ENCODE data around the gene GOLGA1. TPM values are rescaled to one million over a fixed set of nuclear protein-coding genes. Genes with fewer than 3 reads are reported as not detected.
A peak's percentile ranks its signal among the peaks of the same experiment; 100 is the strongest.

The GOLGA1 gene
- total and polyA plus RNA-seq, 2 of the 13 experiments (the other 11 are each of a cell fraction or from before 2014, with no cell fraction given) = 12.7 to 15.9 TPM

DNA sequence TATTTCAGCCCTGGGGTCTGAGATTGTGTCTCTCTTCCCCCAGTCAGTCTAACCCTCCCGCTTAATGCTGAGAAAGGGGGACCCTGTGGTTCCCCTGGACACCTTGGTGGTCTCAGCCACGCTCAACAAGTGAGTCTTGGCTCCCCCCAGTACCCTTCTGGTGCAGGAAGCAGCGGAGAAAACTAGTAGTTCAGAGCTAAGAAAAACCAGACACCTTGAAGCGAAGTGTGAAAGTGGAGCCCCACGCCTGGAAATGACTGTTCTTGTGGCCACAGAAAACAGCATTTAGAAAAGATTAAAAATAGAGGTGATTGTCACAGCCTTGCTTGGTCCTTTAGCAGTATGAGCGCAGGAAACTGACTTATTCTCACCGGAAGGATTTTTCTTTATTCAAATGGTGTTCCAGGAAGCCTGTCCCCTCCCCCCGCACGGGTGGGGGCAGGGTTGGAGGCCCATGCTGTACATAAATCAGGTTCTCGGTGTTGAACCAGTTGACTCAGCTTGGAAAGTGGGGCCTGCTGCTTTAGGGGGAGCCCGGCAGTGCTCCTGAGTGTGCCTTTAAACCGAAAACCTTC lies 70.8 kb downstream of the GOLGA1 start (continued):
- TF ChIP-seq, protein P1, sequence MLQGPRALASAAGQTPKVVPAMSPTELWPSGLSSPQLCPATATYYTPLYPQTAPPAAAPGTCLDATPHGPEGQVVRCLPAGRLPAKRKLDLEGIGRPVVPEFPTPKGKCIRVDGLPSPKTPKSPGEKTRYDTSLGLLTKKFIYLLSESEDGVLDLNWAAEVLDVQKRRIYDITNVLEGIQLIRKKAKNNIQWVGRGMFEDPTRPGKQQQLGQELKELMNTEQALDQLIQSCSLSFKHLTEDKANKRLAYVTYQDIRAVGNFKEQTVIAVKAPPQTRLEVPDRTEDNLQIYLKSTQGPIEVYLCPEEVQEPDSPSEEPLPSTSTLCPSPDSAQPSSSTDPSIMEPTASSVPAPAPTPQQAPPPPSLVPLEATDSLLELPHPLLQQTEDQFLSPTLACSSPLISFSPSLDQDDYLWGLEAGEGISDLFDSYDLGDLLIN (CRISPR knock-in tag; IDR thresholded peaks at IDR 0.05; ENCODE audit: borderline replicate concordance) = no peak
- TF ChIP-seq ZNF354B (CRISPR knock-in tag; IDR thresholded peaks at IDR 0.05) (no peak), ZNF274 (CRISPR knock-in tag; IDR thresholded peaks at IDR 0.05) (no peak), MAZ (IDR thresholded peaks at IDR 0.05; ENCODE audit: borderline replicate concordance, low read depth, low read length) (peak; percentile 83; the same call in 1 of the 2 replicates), MAZ (CRISPR knock-in tag; IDR thresholded peaks at IDR 0.05; ENCODE audit: low read depth) (peak; percentile 37; the same call in 1 of the 2 replicates), ZC3H4 (CRISPR knock-in tag; IDR thresholded peaks at IDR 0.05; ENCODE audit: borderline replicate concordance) (no peak), ZNF12 (CRISPR knock-in tag; IDR thresholded peaks at IDR 0.05) (0 out of 2 replicates have a peak, but pooled peaks have one; percentile 33), POLR2AphosphoS2 (IDR thresholded peaks at IDR 0.05; ENCODE audit: low read depth, low read length) (no peak), ADNP (CRISPR knock-in tag; IDR thresholded peaks at IDR 0.05) (no peak), ZMYM4 (CRISPR knock-in tag; IDR thresholded peaks at IDR 0.05) (no peak), HMG20A (CRISPR knock-in tag; IDR thresholded peaks at IDR 0.05; ENCODE audit: borderline replicate concordance) (no peak; the same call in 1 of the 2 replicates), SNAI1 (CRISPR knock-in tag; IDR thresholded peaks at IDR 0.05; ENCODE audit: borderline replicate concordance) (no peak), GATAD1 (CRISPR knock-in tag; IDR thresholded peaks at IDR 0.05) (peak; percentile 74), POLR2A (IDR thresholded peaks at IDR 0.05; ENCODE audit: insufficient read depth in 1 of 2, low read depth in 2 of 2, low read length in 2 of 2) (0 out of 4 replicates have a peak, but pooled peaks of 1 of the 2 experiments have one; percentile 26), FOSL2 (CRISPR knock-in tag; IDR thresholded peaks at IDR 0.05) (peak; percentile 26; the same call in 1 of the 2 replicates), ZNF230 (CRISPR knock-in tag; IDR thresholded peaks at IDR 0.05) (no peak)
- TF ChIP-seq, protein P2, sequence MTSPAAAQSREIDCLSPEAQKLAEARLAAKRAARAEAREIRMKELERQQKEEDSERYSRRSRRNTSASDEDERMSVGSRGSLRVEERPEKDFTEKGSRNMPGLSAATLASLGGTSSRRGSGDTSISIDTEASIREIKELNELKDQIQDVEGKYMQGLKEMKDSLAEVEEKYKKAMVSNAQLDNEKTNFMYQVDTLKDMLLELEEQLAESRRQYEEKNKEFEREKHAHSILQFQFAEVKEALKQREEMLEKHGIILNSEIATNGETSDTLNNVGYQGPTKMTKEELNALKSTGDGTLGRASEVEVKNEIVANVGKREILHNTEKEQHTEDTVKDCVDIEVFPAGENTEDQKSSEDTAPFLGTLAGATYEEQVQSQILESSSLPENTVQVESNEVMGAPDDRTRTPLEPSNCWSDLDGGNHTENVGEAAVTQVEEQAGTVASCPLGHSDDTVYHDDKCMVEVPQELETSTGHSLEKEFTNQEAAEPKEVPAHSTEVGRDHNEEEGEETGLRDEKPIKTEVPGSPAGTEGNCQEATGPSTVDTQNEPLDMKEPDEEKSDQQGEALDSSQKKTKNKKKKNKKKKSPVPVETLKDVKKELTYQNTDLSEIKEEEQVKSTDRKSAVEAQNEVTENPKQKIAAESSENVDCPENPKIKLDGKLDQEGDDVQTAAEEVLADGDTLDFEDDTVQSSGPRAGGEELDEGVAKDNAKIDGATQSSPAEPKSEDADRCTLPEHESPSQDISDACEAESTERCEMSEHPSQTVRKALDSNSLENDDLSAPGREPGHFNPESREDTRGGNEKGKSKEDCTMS (CRISPR knock-in tag; conservative IDR thresholded peaks at IDR 0.05) = no peak
- TF ChIP-seq, protein P3, sequence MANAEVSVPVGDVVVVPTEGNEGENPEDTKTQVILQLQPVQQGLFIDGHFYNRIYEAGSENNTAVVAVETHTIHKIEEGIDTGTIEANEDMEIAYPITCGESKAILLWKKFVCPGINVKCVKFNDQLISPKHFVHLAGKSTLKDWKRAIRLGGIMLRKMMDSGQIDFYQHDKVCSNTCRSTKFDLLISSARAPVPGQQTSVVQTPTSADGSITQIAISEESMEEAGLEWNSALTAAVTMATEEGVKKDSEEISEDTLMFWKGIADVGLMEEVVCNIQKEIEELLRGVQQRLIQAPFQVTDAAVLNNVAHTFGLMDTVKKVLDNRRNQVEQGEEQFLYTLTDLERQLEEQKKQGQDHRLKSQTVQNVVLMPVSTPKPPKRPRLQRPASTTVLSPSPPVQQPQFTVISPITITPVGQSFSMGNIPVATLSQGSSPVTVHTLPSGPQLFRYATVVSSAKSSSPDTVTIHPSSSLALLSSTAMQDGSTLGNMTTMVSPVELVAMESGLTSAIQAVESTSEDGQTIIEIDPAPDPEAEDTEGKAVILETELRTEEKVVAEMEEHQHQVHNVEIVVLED (CRISPR knock-in tag; IDR thresholded peaks at IDR 0.05; ENCODE audit: borderline replicate concordance) = no peak
- TF ChIP-seq, protein P4, sequence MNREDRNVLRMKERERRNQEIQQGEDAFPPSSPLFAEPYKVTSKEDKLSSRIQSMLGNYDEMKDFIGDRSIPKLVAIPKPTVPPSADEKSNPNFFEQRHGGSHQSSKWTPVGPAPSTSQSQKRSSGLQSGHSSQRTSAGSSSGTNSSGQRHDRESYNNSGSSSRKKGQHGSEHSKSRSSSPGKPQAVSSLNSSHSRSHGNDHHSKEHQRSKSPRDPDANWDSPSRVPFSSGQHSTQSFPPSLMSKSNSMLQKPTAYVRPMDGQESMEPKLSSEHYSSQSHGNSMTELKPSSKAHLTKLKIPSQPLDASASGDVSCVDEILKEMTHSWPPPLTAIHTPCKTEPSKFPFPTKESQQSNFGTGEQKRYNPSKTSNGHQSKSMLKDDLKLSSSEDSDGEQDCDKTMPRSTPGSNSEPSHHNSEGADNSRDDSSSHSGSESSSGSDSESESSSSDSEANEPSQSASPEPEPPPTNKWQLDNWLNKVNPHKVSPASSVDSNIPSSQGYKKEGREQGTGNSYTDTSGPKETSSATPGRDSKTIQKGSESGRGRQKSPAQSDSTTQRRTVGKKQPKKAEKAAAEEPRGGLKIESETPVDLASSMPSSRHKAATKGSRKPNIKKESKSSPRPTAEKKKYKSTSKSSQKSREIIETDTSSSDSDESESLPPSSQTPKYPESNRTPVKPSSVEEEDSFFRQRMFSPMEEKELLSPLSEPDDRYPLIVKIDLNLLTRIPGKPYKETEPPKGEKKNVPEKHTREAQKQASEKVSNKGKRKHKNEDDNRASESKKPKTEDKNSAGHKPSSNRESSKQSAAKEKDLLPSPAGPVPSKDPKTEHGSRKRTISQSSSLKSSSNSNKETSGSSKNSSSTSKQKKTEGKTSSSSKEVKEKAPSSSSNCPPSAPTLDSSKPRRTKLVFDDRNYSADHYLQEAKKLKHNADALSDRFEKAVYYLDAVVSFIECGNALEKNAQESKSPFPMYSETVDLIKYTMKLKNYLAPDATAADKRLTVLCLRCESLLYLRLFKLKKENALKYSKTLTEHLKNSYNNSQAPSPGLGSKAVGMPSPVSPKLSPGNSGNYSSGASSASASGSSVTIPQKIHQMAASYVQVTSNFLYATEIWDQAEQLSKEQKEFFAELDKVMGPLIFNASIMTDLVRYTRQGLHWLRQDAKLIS (CRISPR knock-in tag; IDR thresholded peaks at IDR 0.05) = no peak
- TF ChIP-seq, protein P5, sequence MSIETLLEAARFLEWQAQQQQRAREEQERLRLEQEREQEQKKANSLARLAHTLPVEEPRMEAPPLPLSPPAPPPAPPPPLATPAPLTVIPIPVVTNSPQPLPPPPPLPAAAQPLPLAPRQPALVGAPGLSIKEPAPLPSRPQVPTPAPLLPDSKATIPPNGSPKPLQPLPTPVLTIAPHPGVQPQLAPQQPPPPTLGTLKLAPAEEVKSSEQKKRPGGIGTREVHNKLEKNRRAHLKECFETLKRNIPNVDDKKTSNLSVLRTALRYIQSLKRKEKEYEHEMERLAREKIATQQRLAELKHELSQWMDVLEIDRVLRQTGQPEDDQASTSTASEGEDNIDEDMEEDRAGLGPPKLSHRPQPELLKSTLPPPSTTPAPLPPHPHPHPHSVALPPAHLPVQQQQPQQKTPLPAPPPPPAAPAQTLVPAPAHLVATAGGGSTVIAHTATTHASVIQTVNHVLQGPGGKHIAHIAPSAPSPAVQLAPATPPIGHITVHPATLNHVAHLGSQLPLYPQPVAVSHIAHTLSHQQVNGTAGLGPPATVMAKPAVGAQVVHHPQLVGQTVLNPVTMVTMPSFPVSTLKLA (IDR thresholded peaks at IDR 0.05) = no peak

Measured in HepG2 (cell line).